ENCODE results near the gene IRF2BPL. TPM values are rescaled to one million over a fixed set of nuclear protein-coding genes. Genes with fewer than 3 reads are reported as not detected.
A peak's percentile ranks its signal among the peaks of the same experiment; 100 is the strongest.
"Not testable (repeated sequence)": the region's sequence is repeated elsewhere in the genome, so short reads cannot be mapped to it uniquely, and the experiment has no call there.

IRF2BPL gene
- total and polyA plus RNA-seq, 9 of the 15 experiments (the other 6 are each of a cell fraction or from before 2014, with no cell fraction given), result 0.52 to 21.6 (median 2.5) TPM

- Histone ChIP-seq H3K36me3 (ENCODE audit: control insufficient read depth, insufficient read depth, low read length) (peaks cover 24% of the 10 kb centered on the region; the same call in 2 of the 3 replicates), H3K27me3 (ENCODE audit: control insufficient read depth in 2 of 2, insufficient read depth in 2 of 2, low read length in 2 of 2) (no peaks in the 10 kb centered on the region), H3K4me1 (replicated peaks in 1 of 2; ENCODE audit: control insufficient read depth in 2 of 2, insufficient read depth in 2 of 2, low read length in 2 of 2) (peaks cover 21 to 38% of the 10 kb centered on the region in 2 experiments), H3K9me3 (replicated peaks; ENCODE audit: control insufficient read depth, insufficient read depth, low read depth, low read length) (no peaks in the 10 kb centered on the region), H3K9ac (ENCODE audit: insufficient read depth in 1 of 2, low read depth in 2 of 2, low read length in 2 of 2) (no peak overlapping the region), H3K27ac (ENCODE audit: extremely low read depth, low read depth, low read length) (no peak overlapping the region), H3K79me2 (ENCODE audit: control insufficient read depth, insufficient read depth, low read length) (peaks cover 32% of the 10 kb centered on the region), H4K20me1 (replicated peaks; ENCODE audit: control insufficient read depth, insufficient read depth, low read length) (peaks cover 4% of the 10 kb centered on the region; the same call in 1 of the 2 replicates), H2AFZ (ENCODE audit: low read depth, low read length) (no peak overlapping the region), H3K9me1 (ENCODE audit: control insufficient read depth, insufficient read depth, low read length) (peaks cover 5% of the 10 kb centered on the region), H3K4me2 (ENCODE audit: insufficient read depth, low read length) (no peak overlapping the region), H3K4me3 (no peak overlapping the region)
- no TSS peak for BruUV-seq (replicated peaks)
- intact Hi-C loops (cut with micrococcal nuclease) (loop anchor here (5.0 to 10.0 kb wide), 2 partner anchors 35 to 108 kb away; no protein-coding TSS in a partner anchor), in situ Hi-C loops (cut with MboI) (no loop called here)
- 46% methylated on average over 8 of the region's 9 CpGs for WGBS (ENCODE audit: insufficient coverage, low coverage, missing lambda C conversion rate)
- CTCF ChIA-PET (ENCODE audit: low intra/inter-chr PET ratio), result no interaction called here
- no peak for FAIRE-seq
- TF ChIP-seq ZNF143 (CRISPR knock-in tag; IDR thresholded peaks at IDR 0.05) (no peak), ZNF707 (CRISPR knock-in tag; conservative IDR thresholded peaks at IDR 0.05) (no peak)
- TF ChIP-seq, protein P1, sequence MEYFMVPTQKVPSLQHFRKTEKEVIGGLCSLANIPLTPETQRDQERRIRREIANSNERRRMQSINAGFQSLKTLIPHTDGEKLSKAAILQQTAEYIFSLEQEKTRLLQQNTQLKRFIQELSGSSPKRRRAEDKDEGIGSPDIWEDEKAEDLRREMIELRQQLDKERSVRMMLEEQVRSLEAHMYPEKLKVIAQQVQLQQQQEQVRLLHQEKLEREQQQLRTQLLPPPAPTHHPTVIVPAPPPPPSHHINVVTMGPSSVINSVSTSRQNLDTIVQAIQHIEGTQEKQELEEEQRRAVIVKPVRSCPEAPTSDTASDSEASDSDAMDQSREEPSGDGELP (CRISPR knock-in tag; IDR thresholded peaks at IDR 0.05; ENCODE audit: borderline replicate concordance), result peak; percentile 23; the same call in 1 of the 2 replicates
- no peak for ATAC-seq
- DNase-seq (ENCODE audit: extremely low read depth in 1 of 4, low spot score in 3 of 4), result no peak
- POLR2A ChIA-PET, result interaction anchor here (0.6 to 1.4 kb wide), 3 partner anchors 12 to 75 kb away, joined by 3 to 8 read pairs (median 3); no protein-coding TSS in a partner anchor
Measured at GRCh38 chr14:77022236-77022852, 6.2 kb downstream of the IRF2BPL start.

GRCh38 chr14:77021424-77021823, 7.1 kb downstream of the IRF2BPL start:
- CTCF ChIA-PET (ENCODE audit: low intra/inter-chr PET ratio); in situ Hi-C loops (cut with MboI); H4K20me1 ChIP-seq (replicated peaks; ENCODE audit: control insufficient read depth, insufficient read depth, low read length); H3K9ac ChIP-seq (ENCODE audit: insufficient read depth in 1 of 2, low read depth in 2 of 2, low read length in 2 of 2); H3K4me3 ChIP-seq; FAIRE-seq; H3K9me3 ChIP-seq (replicated peaks; ENCODE audit: control insufficient read depth, insufficient read depth, low read depth, low read length); BruUV-seq (replicated peaks); H3K9me1 ChIP-seq (ENCODE audit: control insufficient read depth, insufficient read depth, low read length); DNase-seq (ENCODE audit: extremely low read depth in 1 of 4, low spot score in 3 of 4); H3K4me2 ChIP-seq (ENCODE audit: insufficient read depth, low read length); H2AFZ ChIP-seq (ENCODE audit: low read depth, low read length); H3K27me3 ChIP-seq (ENCODE audit: control insufficient read depth in 2 of 2, insufficient read depth in 2 of 2, low read length in 2 of 2); ATAC-seq; H3K27ac ChIP-seq (ENCODE audit: extremely low read depth, low read depth, low read length): not testable (repeated sequence)
- peaks cover 24% of the 10 kb centered on the region for H3K79me2 ChIP-seq (ENCODE audit: control insufficient read depth, insufficient read depth, low read length)
- peaks cover 21 to 28% of the 10 kb centered on the region in 2 experiments for H3K4me1 ChIP-seq (replicated peaks in 1 of 2; ENCODE audit: control insufficient read depth in 2 of 2, insufficient read depth in 2 of 2, low read length in 2 of 2)
- intact Hi-C loops (cut with micrococcal nuclease), result loop anchor here (5.0 to 10.0 kb wide), 2 partner anchors 36 to 107 kb away; no protein-coding TSS in a partner anchor
- peaks cover 22% of the 10 kb centered on the region; the same call in 2 of the 3 replicates for H3K36me3 ChIP-seq (ENCODE audit: control insufficient read depth, insufficient read depth, low read length)
- WGBS (ENCODE audit: insufficient coverage, low coverage, missing lambda C conversion rate), result 79% methylated on average over 8 of the region's 11 CpGs
- POLR2A ChIA-PET, result interaction anchor here (0.6 to 1.4 kb wide), 2 partner anchors 11 to 64 kb away, joined by 3 to 8 read pairs; no protein-coding TSS in a partner anchor

Measured in K562 (cell line).